Measurements from ENCODE around the gene ZNF524.
"Not testable (repeated sequence)": the region's sequence is repeated elsewhere in the genome, so short reads cannot be mapped to it uniquely, and the experiment has no call there.

The ZNF524 gene

GRCh38 chr19:55581823-55582223 is 18.3 kb upstream of the ZNF524 start:
- no peak for DNase-seq

GRCh38 chr19:55582284-55582683 is 17.8 kb upstream of the ZNF524 start:
- not testable (repeated sequence) for DNase-seq

- not testable (repeated sequence) for DNase-seq
These were observed 16.2 kb upstream of the ZNF524 start for GRCh38 chr19:55583897-55584296.

DNA sequence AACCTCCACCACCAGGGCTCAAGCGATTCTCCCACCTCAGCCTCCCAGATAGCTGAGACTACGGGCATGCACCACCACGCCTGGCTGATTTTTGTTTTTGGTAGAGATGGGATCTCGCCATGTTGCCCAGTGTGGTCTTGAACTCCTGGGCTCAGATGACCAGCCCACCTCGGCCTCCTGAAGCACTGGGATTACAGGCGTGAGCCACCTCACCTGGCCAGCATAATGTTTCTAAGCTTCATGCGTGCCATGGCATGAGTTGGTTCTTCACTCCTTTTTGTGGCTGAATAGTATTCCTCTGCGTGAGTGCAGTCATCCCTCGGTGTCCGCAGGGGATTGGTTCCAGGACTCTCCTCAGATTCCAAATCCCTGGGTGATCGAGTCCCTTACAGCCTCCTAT is 15.2 kb upstream of the ZNF524 start:
- DNase-seq = no peak

DNA sequence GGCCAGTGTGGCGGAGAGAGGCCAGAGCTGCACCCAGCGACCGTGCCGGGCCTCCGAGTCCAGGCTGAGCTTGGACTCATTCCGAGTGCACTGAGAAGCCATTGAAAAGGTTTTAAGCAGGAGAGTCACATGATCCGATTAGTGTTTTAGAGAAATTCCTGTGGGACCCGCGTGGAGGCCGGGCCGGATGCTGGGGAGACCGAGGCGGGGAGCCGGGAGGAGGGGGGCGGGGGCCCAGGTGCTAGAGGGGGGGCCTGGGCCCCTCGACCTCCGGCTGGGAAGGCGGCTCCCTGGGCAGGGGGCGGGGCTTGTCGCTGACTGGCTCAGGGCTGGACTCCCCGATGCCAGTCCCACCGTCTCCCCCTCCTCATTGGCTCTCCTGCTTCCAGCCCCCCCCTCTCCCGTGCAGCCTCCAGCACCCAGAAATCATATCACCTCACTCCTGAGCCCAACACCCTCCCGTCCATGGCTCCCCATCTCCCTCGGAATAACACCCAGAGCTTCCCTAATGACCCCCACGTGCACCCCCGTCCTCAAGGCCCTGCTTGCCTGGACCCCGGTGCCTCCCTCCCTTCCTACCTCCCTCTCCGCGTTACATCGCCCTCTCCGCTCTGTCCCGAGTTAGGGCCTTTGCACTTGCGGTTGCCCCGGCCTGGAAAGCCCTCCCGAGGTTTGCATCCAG is 14.3 kb upstream of the ZNF524 start:
- no peak for DNase-seq

DNA sequence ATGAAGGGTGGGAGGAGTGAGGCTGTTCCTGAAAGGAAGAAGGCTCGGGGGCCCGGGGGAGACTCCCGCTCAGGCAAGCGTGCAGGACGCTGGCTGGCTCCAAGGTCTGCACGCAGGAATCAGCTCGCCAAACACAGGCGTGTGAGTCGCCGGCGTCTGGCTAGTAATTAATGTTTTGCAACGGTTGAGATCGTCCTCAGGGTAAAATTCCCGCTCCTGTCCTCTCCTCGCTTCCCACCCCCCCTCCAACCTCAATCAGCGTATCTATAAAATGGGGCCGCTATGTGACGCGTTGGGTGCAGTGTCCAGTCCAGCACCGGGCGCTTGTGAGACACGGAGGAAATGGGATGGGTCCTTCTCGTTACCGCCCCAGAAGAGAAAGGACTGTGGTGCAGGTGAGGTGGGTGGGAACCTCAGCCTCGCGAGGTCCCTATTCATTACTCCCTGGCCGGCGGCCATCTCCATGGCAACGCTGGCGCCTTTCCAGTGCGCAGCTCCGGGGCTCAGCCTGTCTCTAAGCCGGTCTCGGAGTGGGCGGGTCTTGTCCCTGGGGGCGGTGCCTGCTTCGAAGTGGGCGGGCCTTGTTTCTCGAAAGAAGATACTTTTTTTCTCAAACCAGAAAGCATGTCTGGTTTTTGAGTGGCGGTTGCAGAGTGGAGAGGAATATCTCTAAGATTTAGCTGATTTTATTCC is 13.0 kb upstream of the ZNF524 start:
- DNase-seq = peak; percentile 82

DNA sequence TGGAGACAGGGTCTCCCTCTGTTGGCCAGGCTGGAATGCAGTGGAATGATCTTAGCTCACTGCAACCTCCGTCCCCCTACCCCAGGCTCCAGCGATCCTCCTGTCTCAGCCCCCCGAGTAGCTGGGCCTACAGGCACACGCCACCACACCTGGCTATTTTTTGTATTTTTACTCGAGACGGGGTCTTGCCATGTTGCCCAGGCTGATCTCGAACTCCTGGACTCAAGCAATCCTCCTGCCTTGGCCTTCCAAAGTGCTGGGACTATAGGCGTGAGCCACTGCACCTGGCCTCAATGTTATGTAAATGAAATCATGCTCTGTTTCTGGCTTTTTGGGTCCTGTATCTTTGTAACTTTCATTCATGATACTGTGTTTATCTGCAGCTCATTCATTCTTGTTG is 11.3 kb upstream of the ZNF524 start:
- DNase-seq = no peak

GRCh38 chr19:55590109-55590508 is 10.0 kb upstream of the ZNF524 start:
- no peak for DNase-seq

- no peak for DNase-seq
These were observed 9.5 kb upstream of the ZNF524 start for GRCh38 chr19:55590617-55591016.

DNA sequence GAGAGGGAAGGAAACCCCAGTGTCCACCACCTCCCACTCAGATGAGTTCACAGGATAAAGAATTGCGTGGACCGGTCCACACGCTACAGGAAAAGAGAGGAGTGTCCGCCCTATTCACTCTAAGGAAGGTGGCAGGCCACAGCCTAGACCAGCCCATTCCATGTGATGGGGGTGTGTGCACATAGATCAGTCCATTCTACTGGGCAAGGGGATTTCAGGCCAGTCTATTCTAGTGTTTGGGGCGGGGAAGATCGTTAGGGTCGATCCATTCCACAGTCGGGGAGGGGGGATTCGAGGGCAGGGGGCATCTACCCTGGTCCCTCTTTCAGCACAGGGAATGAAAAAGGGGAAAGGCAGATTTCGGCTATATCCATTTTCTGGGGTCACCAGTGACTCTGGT is 8.5 kb upstream of the ZNF524 start:
- no peak for DNase-seq

- DNase-seq = no peak
These were observed 7.5 kb upstream of the ZNF524 start for GRCh38 chr19:55592391-55593090.

GRCh38 chr19:55593096-55593772 is 6.9 kb upstream of the ZNF524 start:
- DNase-seq = no peak

DNA sequence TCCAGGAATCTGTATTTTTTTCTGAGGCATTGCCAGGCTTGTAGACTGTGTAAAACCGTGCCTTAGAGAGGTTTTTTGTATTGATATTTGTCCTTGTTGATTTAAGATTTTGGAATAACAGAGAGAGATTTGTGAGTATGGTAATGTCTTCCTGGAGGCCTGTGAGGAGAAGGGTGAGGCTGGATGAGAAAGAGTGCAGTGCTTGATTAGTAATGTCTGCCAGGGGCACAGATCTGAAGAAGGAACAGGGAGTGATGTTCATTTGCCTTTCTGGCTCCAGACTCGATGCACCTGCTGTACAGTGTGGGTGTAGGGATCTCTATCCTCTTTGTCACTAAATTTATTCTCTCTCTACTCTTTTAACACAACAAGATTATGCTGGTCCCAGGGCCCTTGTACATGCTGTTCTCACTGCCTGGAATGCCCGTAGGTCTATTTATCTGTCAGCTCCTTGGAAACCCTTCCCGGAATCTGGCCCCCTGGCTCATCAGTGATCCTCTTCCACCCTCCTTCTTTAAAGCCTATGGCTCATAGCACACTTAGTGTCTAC is 5.0 kb upstream of the ZNF524 start:
- DNase-seq = no peak

- DNase-seq = no peak
These were observed 3.8 kb upstream of the ZNF524 start for GRCh38 chr19:55596304-55596703.

DNA sequence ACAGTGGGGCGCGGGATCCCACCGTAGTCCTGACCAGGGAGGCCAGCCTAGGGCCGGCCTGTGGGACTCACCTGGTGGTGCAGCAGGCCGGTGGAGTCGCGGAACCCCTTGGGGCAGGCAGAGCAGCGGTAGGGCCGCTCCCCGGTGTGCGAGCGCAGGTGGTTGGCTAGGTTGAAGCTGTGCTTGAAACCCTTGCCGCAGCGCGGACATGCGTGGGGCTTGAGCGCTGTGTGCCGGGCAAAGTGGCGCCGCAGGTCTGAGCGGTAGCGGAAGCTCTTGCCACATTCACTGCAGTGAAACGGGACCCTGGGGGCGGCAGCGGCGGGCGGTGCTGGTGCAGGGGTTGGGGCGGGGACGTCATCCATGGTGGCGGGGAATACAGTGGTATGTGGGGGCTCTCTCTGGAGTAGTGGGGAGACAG is 2.6 kb upstream of the ZNF524 start:
- DNase-seq = no peak

DNA sequence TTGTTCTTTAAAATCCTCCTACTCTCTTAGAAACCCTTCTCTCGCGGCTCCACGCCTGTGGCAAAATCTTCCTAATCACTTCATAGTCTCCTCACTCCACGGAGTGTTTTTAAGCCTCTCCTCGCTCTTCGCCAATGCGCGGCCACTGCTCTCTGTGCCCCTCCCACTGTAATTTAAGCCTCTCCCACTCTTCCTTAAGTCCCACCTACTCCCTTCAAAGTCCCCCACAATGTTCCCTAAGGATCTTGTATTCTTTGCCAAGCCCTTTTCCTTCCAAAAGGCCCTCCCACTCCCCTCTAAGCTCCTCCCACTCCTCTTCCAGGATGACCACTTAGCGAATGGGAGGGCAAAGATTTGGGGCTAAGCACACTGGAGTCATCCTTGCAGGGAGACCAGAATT is 2.1 kb upstream of the ZNF524 start:
- no peak for DNase-seq

DNA sequence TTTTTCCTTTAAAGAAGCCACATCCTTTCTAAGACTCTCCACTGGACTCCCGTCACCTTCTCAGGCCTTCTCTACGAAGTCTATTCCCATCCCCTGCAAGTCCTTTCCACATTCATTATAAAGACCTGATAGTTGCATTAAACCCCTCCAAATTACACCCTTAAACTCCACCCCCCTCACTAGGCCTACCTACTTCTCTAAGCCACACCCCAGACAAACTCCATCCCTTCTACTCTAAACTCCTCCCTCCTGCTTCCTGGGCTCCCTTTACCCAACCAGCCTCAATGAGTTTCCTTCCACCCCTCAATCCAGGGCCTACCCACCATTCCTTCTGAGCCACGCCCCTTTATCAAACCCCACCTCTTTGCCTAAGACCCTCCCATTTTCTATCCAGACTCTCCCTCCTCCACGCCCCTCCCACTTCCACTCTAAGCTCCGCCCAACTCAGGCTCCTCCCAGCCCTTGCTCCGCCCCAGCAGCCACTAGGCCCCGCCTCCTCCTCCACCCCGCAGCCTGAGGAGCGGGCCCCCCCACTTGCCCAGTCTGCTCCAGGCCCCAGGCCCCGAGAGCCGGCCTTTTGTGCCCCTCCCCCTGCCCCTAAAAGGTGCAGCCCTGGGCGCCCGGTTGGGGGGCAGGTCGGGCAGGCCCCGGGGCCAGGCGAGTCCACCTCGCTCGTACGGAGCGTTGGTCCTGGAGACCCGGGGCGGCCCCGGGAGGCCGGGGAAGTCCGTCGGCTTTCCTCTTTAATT is 1.2 kb upstream of the ZNF524 start:
- peak; percentile 90 for DNase-seq

DNA sequence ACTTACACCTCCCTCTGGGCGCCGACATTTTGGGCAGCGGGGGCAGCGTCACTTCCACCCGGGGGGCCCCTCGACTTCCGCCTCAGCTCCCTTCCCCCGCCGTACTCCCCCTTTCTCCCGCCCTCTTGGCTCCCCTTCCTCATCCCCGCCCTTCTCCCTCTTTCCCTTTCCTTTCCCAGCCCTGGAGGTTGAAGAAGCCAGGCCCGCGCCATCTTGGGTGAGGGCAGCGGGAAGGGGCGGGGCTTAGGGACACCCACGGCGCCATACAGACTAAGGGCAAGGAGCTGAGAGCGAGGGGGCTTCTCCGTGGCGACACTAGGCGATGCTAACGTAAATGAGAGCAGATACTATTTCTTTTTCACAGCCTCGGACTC is 633 bp upstream of the ZNF524 start, which contains the start of gene FIZ1:
Gene FIZ1, minus strand, starts transcription at position 50 of the 374 bp plus-strand sequence. CDS start 1,652 bp downstream, outside the sequence.
- peak; percentile 98 for DNase-seq

DNA sequence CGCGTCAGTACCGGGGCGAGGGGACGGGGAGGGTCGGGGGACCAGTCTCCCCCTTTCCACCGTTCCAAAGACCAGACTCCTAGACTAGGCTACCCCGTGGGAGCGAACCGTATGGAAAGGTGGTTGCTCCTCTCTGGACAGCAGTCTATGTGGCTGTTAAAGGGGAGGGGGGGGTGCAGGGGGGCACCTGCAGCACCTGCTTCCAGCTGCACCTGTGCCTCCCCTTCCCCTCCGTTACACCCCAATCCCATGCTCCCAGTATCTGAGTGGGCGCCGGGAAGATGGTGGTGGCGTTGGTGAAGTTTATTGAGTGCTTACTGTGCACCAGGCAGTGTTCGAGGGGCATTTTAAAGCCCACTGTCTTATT is 557 bp downstream of the ZNF524 start:
- no peak for DNase-seq

- DNase-seq = no peak
These were observed 996 bp downstream of the ZNF524 start for GRCh38 chr19:55601084-55601483.

DNA sequence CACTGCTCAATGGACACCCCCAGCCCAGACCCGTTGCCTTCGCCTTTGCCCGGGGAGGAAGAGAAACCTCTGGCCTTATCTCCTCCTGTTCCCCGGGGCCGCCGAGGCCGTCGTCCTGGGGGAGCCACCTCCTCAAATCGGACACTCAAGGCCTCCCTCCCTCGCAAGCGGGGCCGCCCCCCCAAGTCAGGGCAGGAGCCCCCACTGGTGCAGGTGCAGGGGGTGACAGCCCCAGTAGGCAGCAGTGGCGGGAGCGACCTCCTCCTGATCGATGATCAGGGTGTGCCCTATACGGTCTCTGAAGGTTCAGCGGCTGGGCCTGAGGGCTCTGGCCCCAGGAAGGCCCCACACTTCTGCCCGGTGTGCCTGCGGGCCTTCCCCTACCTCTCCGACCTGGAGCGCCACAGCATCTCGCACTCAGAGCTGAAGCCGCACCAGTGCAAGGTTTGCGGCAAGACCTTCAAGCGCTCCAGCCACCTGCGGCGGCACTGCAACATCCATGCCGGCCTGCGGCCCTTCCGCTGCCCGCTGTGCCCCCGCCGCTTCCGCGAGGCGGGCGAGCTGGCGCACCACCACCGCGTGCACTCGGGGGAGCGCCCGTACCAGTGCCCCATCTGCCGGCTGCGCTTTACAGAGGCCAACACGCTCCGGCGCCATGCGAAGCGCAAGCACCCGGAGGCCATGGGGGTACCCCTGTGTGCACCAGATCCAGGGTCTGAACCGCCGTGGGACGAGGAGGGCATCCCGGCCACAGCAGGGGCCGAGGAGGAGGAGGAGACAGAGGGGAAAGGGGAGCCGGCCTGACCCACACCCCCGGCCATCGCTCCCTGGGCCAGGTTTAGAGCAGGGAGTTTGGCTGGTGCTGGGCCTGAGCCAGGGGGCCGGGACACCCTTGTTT is 2.3 kb downstream of the ZNF524 start:
- DNase-seq = no peak

Measured in NCI-H1694 treated with DMSO at 0.1 percent for 48 hours (cell line).